Cardiac fibroblast (primary cell): ENCODE measurements around the gene PDS5A.
"Not testable (repeated sequence)": the region's sequence is repeated elsewhere in the genome, so short reads cannot be mapped to it uniquely, and the experiment has no call there.

Experiments used
- DNase-seq, 2 donors: peaks; one replicate each; pipeline versions ENCODE4 v3.0.0 to v3.0.0-alpha.2; 2010; ENCODE audit warnings: low read depth in 2 of 2
- H3K4me3 ChIP-seq, 2 donors: replicated peaks in 1 of 2; 1 replicate in 1 of 2; 2 replicates in 1 of 2; pipeline ENCODE4 v1.5.1; 2011; ENCODE audit warnings: low read depth in 2 of 2, low read length in 2 of 2, mild to moderate bottlenecking in 2 of 2, moderate library complexity in 1 of 2
- TF ChIP-seq, protein P1 (sequence below): IDR thresholded peaks from one replicate; pipeline ENCODE4 v1.5.1; 2011; ENCODE audit warnings: low read depth, mild to moderate bottlenecking, low read length, inconsistent platforms

The PDS5A gene

GRCh38 chr4:39840027-39840426, 137.7 kb downstream of the PDS5A start:
- no peak for DNase-seq
- H3K4me3 ChIP-seq, result no peak overlapping the region
- TF ChIP-seq, protein P1, sequence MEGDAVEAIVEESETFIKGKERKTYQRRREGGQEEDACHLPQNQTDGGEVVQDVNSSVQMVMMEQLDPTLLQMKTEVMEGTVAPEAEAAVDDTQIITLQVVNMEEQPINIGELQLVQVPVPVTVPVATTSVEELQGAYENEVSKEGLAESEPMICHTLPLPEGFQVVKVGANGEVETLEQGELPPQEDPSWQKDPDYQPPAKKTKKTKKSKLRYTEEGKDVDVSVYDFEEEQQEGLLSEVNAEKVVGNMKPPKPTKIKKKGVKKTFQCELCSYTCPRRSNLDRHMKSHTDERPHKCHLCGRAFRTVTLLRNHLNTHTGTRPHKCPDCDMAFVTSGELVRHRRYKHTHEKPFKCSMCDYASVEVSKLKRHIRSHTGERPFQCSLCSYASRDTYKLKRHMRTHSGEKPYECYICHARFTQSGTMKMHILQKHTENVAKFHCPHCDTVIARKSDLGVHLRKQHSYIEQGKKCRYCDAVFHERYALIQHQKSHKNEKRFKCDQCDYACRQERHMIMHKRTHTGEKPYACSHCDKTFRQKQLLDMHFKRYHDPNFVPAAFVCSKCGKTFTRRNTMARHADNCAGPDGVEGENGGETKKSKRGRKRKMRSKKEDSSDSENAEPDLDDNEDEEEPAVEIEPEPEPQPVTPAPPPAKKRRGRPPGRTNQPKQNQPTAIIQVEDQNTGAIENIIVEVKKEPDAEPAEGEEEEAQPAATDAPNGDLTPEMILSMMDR, result no peak

DNA sequence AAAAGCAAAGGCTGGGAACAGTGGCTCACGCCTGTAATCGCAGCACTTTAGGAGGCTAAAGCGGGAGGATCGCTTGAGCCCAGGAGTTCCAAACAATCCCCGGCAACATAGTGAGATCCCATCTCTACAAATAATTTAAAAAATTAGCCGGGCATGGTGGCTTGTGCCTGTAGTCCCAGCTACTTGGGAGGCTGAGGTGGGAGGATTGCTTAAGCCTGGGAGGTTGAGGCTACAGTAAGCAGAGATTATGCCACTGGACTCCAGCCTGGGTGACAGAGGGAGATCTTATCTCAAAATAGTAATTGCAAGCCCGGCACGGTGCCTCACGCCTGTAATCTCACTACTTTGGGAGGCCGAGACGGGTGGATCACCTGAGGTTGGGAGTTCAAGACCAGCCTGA, 139.3 kb downstream of the PDS5A start:
- not testable (repeated sequence) for DNase-seq

GRCh38 chr4:39834269-39834668, 143.4 kb downstream of the PDS5A start:
- TF ChIP-seq, protein P1, result no peak
- peak; percentile 32 to 40 for DNase-seq
- H3K4me3 ChIP-seq, result no peak overlapping the region

More for the DNA sequence above, 139.3 kb downstream of the PDS5A start:
- not testable (repeated sequence) for H3K4me3 ChIP-seq

DNA sequence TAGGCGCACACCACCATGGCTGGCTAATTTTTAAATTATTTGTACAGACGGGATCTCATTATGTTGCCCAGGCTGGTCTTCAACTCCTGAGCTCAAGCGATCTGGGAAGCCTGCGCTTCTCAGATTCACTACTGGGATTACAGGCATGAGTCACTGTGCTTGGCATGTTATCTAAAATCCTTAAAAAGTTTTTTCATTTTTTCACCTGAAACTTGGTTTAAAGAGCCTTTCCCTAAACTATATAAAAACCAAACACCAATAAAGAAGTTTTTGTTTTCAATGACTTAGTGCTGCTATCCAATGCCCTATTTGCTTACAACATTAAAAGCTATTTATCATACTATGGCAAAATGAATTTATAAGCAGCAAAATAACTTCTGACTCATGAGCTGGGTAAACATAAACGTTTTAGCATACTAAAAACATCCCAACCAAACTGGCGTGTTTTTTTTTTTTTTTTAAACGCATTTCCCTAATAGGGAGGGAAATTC, 151.9 kb downstream of the PDS5A start:
- no peak overlapping the region for H3K4me3 ChIP-seq
- DNase-seq, result peak; percentile 41 to 52
- TF ChIP-seq, protein P1, result no peak

- no peak overlapping the region for H3K4me3 ChIP-seq
- TF ChIP-seq, protein P1, result no peak
- DNase-seq, result no peak
Measured at GRCh38 chr4:39825090-39825489, 152.6 kb downstream of the PDS5A start.

DNA sequence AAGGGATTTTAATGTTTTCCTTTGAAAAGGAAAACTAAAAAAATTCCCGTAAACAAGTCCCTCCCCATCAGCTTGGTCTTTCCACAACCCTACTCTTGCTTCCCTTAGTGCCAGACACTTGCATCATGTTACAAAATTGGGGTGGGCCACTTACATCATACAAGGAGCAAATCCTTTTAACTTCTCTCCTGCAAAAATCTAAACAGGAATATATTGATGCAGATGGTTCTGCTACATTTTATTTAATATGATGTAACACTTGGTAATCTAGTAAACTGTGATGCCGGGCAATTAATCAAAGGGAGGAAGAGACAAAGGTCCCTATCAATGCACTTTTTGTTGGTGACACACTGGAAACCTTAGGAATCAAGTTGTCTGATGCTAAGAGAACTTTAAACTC, 154.5 kb downstream of the PDS5A start:
- no peak overlapping the region for H3K4me3 ChIP-seq
- TF ChIP-seq, protein P1, result no peak
- peak; percentile 57 to 65 for DNase-seq

GRCh38 chr4:39822662-39823061, 155.0 kb downstream of the PDS5A start:
- TF ChIP-seq, protein P1, result no peak
- DNase-seq, result no peak
- no peak overlapping the region for H3K4me3 ChIP-seq
